ENCODE results near the gene DNAJC21. TPM values are rescaled to one million over a fixed set of nuclear protein-coding genes. Genes with fewer than 3 reads are reported as not detected.

DNAJC21 gene
- total RNA-seq, 1 experiment from 2014 or later = 54.5 TPM

DNA sequence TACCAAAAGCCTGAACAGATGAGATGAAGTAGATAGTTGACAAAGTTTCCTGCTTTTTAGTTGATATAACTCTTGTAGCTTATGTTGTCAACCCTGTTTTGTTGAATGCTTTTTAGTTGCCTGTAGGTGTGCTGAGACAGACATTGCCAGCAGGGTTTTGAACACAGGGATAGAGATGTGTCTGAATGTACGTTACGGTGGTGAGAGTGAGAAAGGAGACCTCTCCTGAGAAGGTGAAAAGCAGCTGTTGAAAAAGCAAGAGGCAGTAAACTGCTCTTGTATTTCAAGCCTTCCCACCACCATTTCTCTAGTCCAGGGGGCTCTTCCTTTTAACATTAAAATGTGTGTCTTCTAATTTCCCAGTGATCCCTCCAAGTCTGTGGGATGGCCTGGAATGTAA is 14.7 kb downstream of the DNAJC21 start:
- Histone ChIP-seq H3K27me3 (ENCODE audit: control insufficient read depth, insufficient read depth, low read length) (no peaks in the 10 kb centered on the region), H3K9me3 (ENCODE audit: control insufficient read depth, insufficient read depth, low read depth, low read length) (no peaks in the 10 kb centered on the region), H3K4me1 (ENCODE audit: control insufficient read depth, insufficient read depth, low read length) (no peaks in the 10 kb centered on the region), H3K36me3 (ENCODE audit: control insufficient read depth, insufficient read depth, low read length) (peaks cover 32% of the 10 kb centered on the region), H3K27ac (ENCODE audit: low read length) (no peak overlapping the region), H3K4me3 (ENCODE audit: low read depth in 2 of 2, low read length in 2 of 2) (no peak overlapping the region)
- ChIA-PET POLR2A (no interaction called here), CTCF (no interaction called here)
- in situ Hi-C loops (cut with HindIII; ENCODE audit: low pct_unique_long_range_greater_than_20kb, low sequenced_read_pairs) = no loop called here
- ATAC-seq = no peak
- intact Hi-C loops (cut with micrococcal nuclease; ENCODE audit: unreplicated experiment) = no loop called here
- no TSS peak for BruUV-seq (replicated peaks)
- no peak for DNase-seq (ENCODE audit: low read depth, low spot score)
- TF ChIP-seq POLR2AphosphoS5 (IDR thresholded peaks at IDR 0.05; ENCODE audit: low read depth, low read length) (no peak), SIN3A (IDR thresholded peaks at IDR 0.05; ENCODE audit: borderline replicate concordance, insufficient read depth, low read depth, low read length) (no peak), TCF7L2 (IDR thresholded peaks at IDR 0.05; ENCODE audit: low read depth, low read length) (no peak)
- TF ChIP-seq, protein P1, sequence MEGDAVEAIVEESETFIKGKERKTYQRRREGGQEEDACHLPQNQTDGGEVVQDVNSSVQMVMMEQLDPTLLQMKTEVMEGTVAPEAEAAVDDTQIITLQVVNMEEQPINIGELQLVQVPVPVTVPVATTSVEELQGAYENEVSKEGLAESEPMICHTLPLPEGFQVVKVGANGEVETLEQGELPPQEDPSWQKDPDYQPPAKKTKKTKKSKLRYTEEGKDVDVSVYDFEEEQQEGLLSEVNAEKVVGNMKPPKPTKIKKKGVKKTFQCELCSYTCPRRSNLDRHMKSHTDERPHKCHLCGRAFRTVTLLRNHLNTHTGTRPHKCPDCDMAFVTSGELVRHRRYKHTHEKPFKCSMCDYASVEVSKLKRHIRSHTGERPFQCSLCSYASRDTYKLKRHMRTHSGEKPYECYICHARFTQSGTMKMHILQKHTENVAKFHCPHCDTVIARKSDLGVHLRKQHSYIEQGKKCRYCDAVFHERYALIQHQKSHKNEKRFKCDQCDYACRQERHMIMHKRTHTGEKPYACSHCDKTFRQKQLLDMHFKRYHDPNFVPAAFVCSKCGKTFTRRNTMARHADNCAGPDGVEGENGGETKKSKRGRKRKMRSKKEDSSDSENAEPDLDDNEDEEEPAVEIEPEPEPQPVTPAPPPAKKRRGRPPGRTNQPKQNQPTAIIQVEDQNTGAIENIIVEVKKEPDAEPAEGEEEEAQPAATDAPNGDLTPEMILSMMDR (IDR thresholded peaks at IDR 0.05) = no peak
- TF ChIP-seq, protein P2, sequence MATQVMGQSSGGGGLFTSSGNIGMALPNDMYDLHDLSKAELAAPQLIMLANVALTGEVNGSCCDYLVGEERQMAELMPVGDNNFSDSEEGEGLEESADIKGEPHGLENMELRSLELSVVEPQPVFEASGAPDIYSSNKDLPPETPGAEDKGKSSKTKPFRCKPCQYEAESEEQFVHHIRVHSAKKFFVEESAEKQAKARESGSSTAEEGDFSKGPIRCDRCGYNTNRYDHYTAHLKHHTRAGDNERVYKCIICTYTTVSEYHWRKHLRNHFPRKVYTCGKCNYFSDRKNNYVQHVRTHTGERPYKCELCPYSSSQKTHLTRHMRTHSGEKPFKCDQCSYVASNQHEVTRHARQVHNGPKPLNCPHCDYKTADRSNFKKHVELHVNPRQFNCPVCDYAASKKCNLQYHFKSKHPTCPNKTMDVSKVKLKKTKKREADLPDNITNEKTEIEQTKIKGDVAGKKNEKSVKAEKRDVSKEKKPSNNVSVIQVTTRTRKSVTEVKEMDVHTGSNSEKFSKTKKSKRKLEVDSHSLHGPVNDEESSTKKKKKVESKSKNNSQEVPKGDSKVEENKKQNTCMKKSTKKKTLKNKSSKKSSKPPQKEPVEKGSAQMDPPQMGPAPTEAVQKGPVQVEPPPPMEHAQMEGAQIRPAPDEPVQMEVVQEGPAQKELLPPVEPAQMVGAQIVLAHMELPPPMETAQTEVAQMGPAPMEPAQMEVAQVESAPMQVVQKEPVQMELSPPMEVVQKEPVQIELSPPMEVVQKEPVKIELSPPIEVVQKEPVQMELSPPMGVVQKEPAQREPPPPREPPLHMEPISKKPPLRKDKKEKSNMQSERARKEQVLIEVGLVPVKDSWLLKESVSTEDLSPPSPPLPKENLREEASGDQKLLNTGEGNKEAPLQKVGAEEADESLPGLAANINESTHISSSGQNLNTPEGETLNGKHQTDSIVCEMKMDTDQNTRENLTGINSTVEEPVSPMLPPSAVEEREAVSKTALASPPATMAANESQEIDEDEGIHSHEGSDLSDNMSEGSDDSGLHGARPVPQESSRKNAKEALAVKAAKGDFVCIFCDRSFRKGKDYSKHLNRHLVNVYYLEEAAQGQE (IDR thresholded peaks at IDR 0.05; ENCODE audit: insufficient read depth in 1 of 2, low read depth in 2 of 2, low read length in 1 of 2) = no peak

DNA sequence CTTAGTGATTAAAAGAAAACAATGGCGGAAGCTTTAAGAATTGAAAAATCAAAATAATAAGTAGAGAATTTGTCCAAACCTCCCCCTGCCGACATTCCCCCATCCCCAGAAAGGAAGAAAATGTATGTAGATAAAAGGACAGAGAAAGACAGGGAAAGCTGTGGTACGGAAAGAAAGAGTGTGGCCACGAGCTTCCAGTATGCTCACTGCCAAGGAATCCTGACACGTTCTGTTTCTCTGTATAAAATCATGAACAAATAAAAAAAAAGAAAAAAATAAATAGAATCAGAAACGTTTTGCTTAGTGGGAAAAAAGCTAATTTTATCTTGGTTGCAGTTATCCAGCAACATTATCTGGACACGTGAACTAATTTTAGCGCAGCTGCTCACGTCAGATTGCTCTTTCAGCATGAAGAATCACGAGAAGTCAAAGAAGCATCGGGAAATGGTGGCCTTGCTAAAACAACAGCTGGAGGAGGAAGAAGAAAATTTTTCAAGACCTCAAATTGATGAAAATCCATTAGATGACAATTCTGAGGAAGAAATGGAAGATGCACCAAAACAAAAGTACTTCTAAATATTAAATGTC is 15.2 kb downstream of the DNAJC21 start:
- Histone ChIP-seq H3K4me3 (ENCODE audit: low read depth in 2 of 2, low read length in 2 of 2) (no peak overlapping the region), H3K27ac (ENCODE audit: low read length) (no peak overlapping the region), H3K27me3 (ENCODE audit: control insufficient read depth, insufficient read depth, low read length) (no peaks in the 10 kb centered on the region), H3K36me3 (ENCODE audit: control insufficient read depth, insufficient read depth, low read length) (peaks cover 31% of the 10 kb centered on the region), H3K9me3 (ENCODE audit: control insufficient read depth, insufficient read depth, low read depth, low read length) (no peaks in the 10 kb centered on the region), H3K4me1 (ENCODE audit: control insufficient read depth, insufficient read depth, low read length) (no peaks in the 10 kb centered on the region)
- intact Hi-C loops (cut with micrococcal nuclease; ENCODE audit: unreplicated experiment) = no loop called here
- in situ Hi-C loops (cut with HindIII; ENCODE audit: low pct_unique_long_range_greater_than_20kb, low sequenced_read_pairs) = no loop called here
- CTCF ChIA-PET = no interaction called here
- ATAC-seq (no peak), DNase-seq (ENCODE audit: low read depth, low spot score) (no peak)
- BruUV-seq (replicated peaks) = no TSS peak
- TF ChIP-seq SIN3A (IDR thresholded peaks at IDR 0.05; ENCODE audit: borderline replicate concordance, insufficient read depth, low read depth, low read length) = no peak
- TF ChIP-seq, protein P2 (IDR thresholded peaks at IDR 0.05; ENCODE audit: insufficient read depth in 1 of 2, low read depth in 2 of 2, low read length in 1 of 2) = no peak
- no peak for TF ChIP-seq POLR2AphosphoS5 (IDR thresholded peaks at IDR 0.05; ENCODE audit: low read depth, low read length)
- TF ChIP-seq, protein P1 (IDR thresholded peaks at IDR 0.05) = no peak
- TF ChIP-seq TCF7L2 (IDR thresholded peaks at IDR 0.05; ENCODE audit: low read depth, low read length) = no peak
- POLR2A ChIA-PET = no interaction called here
